Stimulated activated CD8-positive, alpha-beta memory T cell treated with anti-CD3 and anti-CD28 coated beads, Interleukin-15, amount 100 ng/mL, for 24 hours (primary cell): ENCODE results near the gene TPPP.
"Not testable (repeated sequence)": the region's sequence is repeated elsewhere in the genome, so short reads cannot be mapped to it uniquely, and the experiment has no call there.

Source experiments
- DNase-seq: peaks from one replicate; pipeline ENCODE4 v3.0.0-alpha.2; 2020; ENCODE audit warnings: low read depth

The TPPP gene

GRCh38 chr5:693271-694041 lies at the start of gene TPPP:
TPPP (minus strand) TSS chr5:693352; CDS start chr5:678060, 15,292 bp downstream.
- peak; percentile 83 for DNase-seq

GRCh38 chr5:742276-742675 lies 49.1 kb upstream of the TPPP start:
- DNase-seq = not testable (repeated sequence)

GRCh38 chr5:734145-734544 lies 41.0 kb upstream of the TPPP start:
- DNase-seq = not testable (repeated sequence)

GRCh38 chr5:732754-733454 lies 39.8 kb upstream of the TPPP start:
- DNase-seq = not testable (repeated sequence)

GRCh38 chr5:729225-729624 lies 36.1 kb upstream of the TPPP start:
- not testable (repeated sequence) for DNase-seq

- DNase-seq = not testable (repeated sequence)
Measured at GRCh38 chr5:727087-727486, 33.9 kb upstream of the TPPP start.

GRCh38 chr5:723865-724264 lies 30.7 kb upstream of the TPPP start:
- DNase-seq = not testable (repeated sequence)

GRCh38 chr5:723309-723708 lies 30.2 kb upstream of the TPPP start:
- not testable (repeated sequence) for DNase-seq

- not testable (repeated sequence) for DNase-seq
Measured at GRCh38 chr5:719379-719778, 26.2 kb upstream of the TPPP start.

- DNase-seq = no peak
Measured at GRCh38 chr5:717143-717542, 24.0 kb upstream of the TPPP start.

- DNase-seq = not testable (repeated sequence)
Measured at GRCh38 chr5:716740-717139, 23.6 kb upstream of the TPPP start.

- DNase-seq = not testable (repeated sequence)
Measured at GRCh38 chr5:715636-716035, 22.5 kb upstream of the TPPP start.

GRCh38 chr5:714215-715118 lies 21.3 kb upstream of the TPPP start:
- not testable (repeated sequence) for DNase-seq

GRCh38 chr5:713686-714085 lies 20.5 kb upstream of the TPPP start:
- not testable (repeated sequence) for DNase-seq

GRCh38 chr5:708848-709517 lies 15.8 kb upstream of the TPPP start:
- DNase-seq = not testable (repeated sequence)

GRCh38 chr5:708374-708773 lies 15.2 kb upstream of the TPPP start:
- not testable (repeated sequence) for DNase-seq

GRCh38 chr5:706127-706526 lies 13.0 kb upstream of the TPPP start:
- not testable (repeated sequence) for DNase-seq

GRCh38 chr5:696753-697702 lies 3.9 kb upstream of the TPPP start:
- DNase-seq = not testable (repeated sequence)

GRCh38 chr5:696191-696590 lies 3.0 kb upstream of the TPPP start:
- DNase-seq = not testable (repeated sequence)

GRCh38 chr5:695475-695874 lies 2.3 kb upstream of the TPPP start:
- DNase-seq = not testable (repeated sequence)
